GM12864 (cell line): Measurements from ENCODE around the gene SRGAP3.

ENCODE experiments used
- DNase-seq: peaks from one replicate; pipeline ENCODE4 v3.0.0-alpha.2; 2011; ENCODE audit warnings: low read depth
- H3K4me3 ChIP-seq: 2 replicates; pipeline ENCODE4 v1.5.1; 2011; ENCODE audit warnings: mild to moderate bottlenecking, low read depth, low read length, control low read depth
- TF ChIP-seq, protein P1 (sequence below): IDR thresholded peaks from 2 replicates; pipeline ENCODE4 v1.5.1; 2011; ENCODE audit warnings: low read depth, mild to moderate bottlenecking, moderate library complexity, low read length, control low read depth, inconsistent platforms; ENCODE audit errors: missing control alignments

The SRGAP3 gene

DNA sequence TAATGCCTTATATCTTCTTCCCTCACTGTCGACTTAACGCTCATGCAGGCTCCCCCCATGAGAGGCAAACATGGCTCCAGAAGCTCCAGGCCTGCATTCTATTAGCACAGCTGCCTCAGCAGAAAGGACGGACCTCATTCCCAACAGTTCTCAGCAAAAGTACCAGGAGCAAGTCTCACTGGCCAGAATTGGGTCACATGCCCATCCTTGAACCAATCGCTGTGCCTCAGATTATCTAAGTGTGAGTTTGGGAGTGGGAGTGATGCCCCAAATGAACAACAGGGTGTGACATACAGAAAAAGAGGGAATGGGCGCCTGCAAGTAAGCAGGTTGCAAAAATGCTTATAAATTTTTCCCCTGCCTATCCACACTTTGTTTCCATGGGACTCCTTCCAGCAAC is 281.9 kb downstream of the SRGAP3 start:
- H3K4me3 ChIP-seq, result no peak overlapping the region
- DNase-seq, result no peak
- TF ChIP-seq, protein P1, sequence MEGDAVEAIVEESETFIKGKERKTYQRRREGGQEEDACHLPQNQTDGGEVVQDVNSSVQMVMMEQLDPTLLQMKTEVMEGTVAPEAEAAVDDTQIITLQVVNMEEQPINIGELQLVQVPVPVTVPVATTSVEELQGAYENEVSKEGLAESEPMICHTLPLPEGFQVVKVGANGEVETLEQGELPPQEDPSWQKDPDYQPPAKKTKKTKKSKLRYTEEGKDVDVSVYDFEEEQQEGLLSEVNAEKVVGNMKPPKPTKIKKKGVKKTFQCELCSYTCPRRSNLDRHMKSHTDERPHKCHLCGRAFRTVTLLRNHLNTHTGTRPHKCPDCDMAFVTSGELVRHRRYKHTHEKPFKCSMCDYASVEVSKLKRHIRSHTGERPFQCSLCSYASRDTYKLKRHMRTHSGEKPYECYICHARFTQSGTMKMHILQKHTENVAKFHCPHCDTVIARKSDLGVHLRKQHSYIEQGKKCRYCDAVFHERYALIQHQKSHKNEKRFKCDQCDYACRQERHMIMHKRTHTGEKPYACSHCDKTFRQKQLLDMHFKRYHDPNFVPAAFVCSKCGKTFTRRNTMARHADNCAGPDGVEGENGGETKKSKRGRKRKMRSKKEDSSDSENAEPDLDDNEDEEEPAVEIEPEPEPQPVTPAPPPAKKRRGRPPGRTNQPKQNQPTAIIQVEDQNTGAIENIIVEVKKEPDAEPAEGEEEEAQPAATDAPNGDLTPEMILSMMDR, result no peak

DNA sequence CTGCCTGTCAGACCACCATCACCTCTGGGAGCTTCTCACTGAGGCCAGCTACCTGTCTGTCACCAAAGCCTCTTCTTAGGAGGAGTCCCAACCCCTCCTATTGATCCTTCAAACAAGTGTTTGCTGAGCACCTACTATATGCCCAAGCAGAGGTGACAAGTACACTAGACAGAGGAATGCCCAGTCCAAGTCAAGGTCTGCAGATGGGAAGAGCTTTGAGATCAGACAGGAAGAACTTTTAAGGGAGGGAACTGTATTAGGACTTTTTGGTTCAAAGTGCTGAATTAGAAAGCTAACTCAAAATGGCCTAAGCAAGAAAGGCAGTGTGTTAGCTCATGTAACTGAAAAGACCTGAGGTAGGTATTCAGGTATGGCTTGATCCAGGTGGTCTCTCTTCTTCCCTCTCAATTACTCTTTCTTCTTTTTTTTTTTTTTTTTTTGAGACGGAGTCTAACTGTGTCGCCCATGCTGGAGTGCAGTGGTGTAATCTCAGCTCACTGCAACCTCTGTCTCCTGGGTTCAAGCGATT is 282.6 kb downstream of the SRGAP3 start:
- no peak for DNase-seq
- no peak overlapping the region for H3K4me3 ChIP-seq
- TF ChIP-seq, protein P1, result no peak

DNA sequence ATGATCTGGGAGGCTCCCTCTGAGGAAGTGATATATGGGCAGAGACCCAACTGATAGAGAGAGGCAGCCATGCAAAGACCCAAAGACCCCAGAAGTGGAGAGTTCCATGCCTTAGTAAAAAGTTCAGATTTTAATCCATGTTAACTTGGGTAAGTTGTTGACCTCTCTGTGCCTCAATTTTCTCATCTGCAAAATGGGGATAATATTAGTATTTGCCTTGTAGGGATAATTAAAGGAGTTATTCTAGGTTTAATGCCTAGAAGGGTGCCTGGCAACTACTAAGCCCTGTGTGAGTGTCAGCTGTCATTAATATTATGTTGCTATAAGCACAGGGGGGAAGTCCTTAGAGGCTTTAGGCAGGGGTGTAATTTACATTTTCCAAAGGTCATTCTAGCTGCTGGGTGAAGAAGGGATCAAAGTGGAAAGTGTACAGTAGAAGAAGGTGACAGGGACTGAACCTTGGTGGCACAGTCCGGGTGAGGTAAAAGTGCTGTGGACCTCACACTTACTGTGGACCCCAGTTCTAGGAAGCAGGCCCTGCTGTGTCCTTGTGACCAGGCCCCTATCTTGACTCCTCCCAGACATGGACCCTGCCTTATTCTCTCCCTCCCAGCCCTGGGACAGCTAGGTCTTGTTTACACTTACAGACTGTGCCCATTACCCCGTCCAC is 283.2 kb downstream of the SRGAP3 start:
- TF ChIP-seq, protein P1, result no peak
- DNase-seq, result no peak
- no peak overlapping the region for H3K4me3 ChIP-seq

DNA sequence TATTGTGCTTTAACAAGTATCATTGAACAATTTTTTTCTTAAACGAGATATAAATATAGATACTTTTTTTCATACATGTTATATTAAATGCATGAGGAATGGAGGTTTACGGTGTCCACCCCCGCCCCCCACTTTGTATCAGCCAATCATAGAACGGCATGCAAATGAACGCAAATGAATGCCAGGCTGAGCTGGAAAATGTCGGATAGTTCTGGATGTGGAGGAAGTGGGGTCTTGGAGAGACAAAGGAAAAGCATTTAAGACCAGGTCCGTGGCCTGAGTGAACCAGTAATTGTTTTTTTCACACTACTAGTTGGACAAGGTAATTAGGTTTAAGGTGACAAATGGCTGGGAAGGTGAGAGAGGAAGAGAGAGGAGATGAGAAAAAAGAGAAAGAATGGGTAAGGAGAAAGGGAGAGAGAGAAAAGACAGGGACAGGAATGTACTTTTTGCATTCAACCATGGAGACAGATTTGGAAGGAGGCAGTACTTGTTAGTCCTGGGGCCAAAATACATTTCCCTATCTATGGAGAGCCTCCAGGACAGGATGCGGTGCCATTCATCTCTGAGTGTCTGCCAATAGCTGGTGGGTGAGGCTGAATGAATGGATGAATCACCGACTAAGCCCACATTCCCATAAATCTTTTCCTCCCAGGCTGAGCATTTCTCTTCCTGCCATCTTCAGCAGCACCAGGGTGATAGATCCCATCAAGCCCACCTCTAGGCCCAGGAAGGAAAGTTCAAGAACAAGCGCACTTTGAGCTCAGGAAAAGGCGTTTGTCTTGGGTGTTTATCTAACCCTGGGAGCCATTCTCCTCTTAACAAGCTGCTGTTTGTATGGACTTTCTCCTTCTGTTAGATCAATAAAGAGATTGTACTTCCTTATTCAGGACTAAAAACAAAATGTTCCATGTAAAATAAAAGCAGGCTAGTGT is 284.7 kb downstream of the SRGAP3 start:
- DNase-seq, result no peak

DNA sequence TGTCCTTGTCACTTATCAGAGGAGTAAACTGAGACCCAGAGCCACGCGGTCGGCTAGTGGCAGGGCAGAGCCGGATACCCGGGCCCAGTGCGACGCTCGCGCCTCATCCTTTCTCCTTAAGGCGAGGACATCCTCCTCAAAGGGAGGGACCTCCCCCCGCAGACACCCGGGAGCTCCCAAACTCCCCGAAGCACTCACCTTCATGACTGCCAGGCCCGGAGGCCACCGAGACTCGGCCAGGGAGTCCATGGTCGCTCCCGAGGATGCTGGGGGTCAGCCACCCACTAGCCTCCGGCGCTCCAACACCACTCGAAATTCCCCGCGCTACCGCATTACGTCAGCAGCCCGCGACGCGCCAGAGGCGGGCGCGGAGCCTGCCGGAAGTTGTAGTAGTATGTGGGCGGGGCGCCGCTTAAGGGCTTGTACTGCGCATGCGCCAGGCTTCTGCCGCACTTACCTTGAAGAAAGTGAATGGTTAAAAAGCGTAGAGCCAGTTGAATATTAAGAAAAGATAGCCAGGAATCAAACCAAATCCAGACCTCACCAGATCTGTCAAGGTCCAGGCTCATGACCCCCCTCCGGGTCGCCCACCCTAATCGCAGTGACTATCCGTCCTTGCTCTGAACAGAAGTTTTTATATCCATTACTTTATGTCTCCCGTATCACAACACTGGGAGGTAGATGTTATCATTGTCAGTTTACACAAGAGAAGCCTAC is 286.2 kb downstream of the SRGAP3 start, which contains the start of gene RAD18:
RAD18 (minus strand) TSS at position 336 of the 717 bp plus-strand sequence; CDS start at position 249, 87 bp downstream.
- peak within 1 kb of the TSS; percentile 95 for H3K4me3 ChIP-seq
- TF ChIP-seq, protein P1, result no peak
- peak; percentile 68 for DNase-seq

More for the DNA sequence above, 284.7 kb downstream of the SRGAP3 start:
- TF ChIP-seq, protein P1, result no peak
- no peak overlapping the region for H3K4me3 ChIP-seq

DNA sequence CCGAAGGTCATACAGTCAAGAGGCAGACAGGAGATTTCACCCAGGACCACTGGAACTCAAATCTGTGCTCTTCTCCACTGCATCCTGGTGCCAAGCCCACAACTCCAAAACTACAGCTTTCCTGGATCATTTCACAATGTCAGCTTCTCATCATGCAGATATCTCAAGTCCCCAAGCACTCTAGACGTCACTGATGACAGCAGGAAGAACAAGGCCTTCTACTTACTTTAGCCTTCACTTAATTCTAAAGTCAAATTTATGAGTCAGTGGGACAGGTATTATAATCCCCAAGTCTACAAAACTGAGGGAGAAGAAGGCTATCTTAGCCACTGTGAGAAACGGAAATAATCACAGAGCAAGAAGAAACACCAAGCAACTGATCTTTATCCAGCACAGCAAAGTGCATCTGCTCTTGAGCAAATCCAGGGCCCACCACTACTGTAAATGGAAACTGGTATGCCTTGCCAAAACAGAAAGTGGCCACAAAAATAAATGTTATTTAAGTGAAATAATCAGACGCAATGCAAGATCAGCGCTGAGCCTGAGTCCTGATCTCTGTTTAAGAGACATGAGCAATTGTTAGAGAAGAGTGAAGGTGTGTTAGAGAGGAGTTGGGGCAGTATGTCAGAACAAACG is 287.1 kb downstream of the SRGAP3 start:
- no peak for DNase-seq
- TF ChIP-seq, protein P1, result no peak
- H3K4me3 ChIP-seq, result peak overlapping the region; percentile 95
